Measurements from ENCODE around the gene CACNA1E.

DNA sequence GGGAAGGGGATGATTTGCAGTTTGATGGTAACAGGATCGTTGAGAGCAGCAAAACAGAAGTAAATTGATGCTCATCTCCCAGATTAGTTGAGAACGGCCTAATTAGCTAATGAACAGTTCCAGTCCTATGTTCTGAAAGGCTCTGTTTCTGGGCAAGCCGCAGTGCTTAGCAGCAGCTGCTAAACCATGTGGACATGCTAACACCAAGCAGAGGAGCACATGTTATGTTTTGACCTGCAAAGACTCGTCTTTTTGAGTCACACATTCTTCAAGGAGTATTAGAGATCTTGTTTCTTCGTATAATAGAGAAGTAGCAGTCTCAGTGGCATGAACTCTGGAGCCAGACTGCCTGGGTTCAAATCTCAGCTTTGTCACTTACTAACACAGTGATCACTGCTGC lies 58.1 kb downstream of the CACNA1E start:
- TF ChIP-seq POLR2A (IDR thresholded peaks at IDR 0.05; ENCODE audit: low read depth, low read length) = no peak
- TF ChIP-seq, protein P1, sequence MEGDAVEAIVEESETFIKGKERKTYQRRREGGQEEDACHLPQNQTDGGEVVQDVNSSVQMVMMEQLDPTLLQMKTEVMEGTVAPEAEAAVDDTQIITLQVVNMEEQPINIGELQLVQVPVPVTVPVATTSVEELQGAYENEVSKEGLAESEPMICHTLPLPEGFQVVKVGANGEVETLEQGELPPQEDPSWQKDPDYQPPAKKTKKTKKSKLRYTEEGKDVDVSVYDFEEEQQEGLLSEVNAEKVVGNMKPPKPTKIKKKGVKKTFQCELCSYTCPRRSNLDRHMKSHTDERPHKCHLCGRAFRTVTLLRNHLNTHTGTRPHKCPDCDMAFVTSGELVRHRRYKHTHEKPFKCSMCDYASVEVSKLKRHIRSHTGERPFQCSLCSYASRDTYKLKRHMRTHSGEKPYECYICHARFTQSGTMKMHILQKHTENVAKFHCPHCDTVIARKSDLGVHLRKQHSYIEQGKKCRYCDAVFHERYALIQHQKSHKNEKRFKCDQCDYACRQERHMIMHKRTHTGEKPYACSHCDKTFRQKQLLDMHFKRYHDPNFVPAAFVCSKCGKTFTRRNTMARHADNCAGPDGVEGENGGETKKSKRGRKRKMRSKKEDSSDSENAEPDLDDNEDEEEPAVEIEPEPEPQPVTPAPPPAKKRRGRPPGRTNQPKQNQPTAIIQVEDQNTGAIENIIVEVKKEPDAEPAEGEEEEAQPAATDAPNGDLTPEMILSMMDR (conservative IDR thresholded peaks at IDR 0.05; ENCODE audit: low read depth, low read length) = no peak

Measured in IMR-90 (cell line).